Left ventricle myocardium inferior (tissue), 1 donor: ENCODE data around the gene USP36. TPM values are rescaled to one million over a fixed set of nuclear protein-coding genes. Genes with fewer than 3 reads are reported as not detected.
A peak's percentile ranks its signal among the peaks of the same experiment; 100 is the strongest.

Experiments
- DNase-seq: peaks from one replicate; pipeline ENCODE4 v3.0.0-alpha.2; 2020
- H3K27ac ChIP-seq: fragments of 200-600 bp; replicated peaks from 2 replicates; pipeline ENCODE4 v1.8.0; 2021
- H3K27me3 ChIP-seq: fragments of 200-600 bp; 2 replicates; pipeline ENCODE4 v1.8.0; 2021; ENCODE audit warnings: low read depth
- H3K36me3 ChIP-seq: fragments of 200-600 bp; 2 replicates; pipeline ENCODE4 v1.8.0; 2021
- H3K4me1 ChIP-seq: fragments of 200-600 bp; 2 replicates; pipeline ENCODE4 v1.8.0; 2021
- H3K4me3 ChIP-seq: fragments of 200-600 bp; 2 replicates; pipeline ENCODE4 v1.8.0; 2021; ENCODE audit warnings: mild to moderate bottlenecking, moderate library complexity
- H3K9me3 ChIP-seq: fragments of 200-600 bp; replicated peaks from 2 replicates; pipeline ENCODE4 v1.8.0; 2021
- CTCF ChIP-seq: fragments of 200-600 bp; IDR thresholded peaks from 2 replicates; pipeline ENCODE4 v1.8.0; 2021; ENCODE audit warnings: antibody characterized with exemption, mild to moderate bottlenecking, borderline replicate concordance
- intact Hi-C: fragments of 100-400 bp; cut with micrococcal nuclease; formaldehyde crosslinking; loops from one replicate; pipeline ENCODE4 v1.11.0; 2022
- total RNA-seq: library from RNA; stranded (reverse); fragmentation: NEBNext Ultra II Directional; extraction: Animal tissue kit (Norgen Biotek cat#: 25700); gene quantifications from one replicate; pipeline ENCODE4 v1.2.1, GENCODE V29; 2021
- donor health status: DM: no; HTN: yes; CAD: no; lungs with severe emphysema.

Gene USP36
- total RNA-seq, 1 donor from 2014 or later = 19.4 TPM

- H3K4me1 ChIP-seq = peaks cover 34% of the 10 kb centered on the region
- no peak for TF ChIP-seq CTCF
- intact Hi-C loops = no loop called here
- no peaks in the 10 kb centered on the region for H3K27me3 ChIP-seq
- H3K27ac ChIP-seq = no peak overlapping the region
- no peak overlapping the region for H3K4me3 ChIP-seq
- H3K9me3 ChIP-seq = no peaks in the 10 kb centered on the region
- peaks cover 76% of the 10 kb centered on the region for H3K36me3 ChIP-seq
- DNase-seq = no peak
Measured at GRCh38 chr17:78802008-78802407, 38.6 kb downstream of the USP36 start.

GRCh38 chr17:78800132-78800931, 40.3 kb downstream of the USP36 start:
- Histone ChIP-seq H3K36me3 (peaks cover 76% of the 10 kb centered on the region), H3K27me3 (no peaks in the 10 kb centered on the region), H3K4me3 (no peak overlapping the region), H3K9me3 (no peaks in the 10 kb centered on the region), H3K4me1 (peaks cover 47% of the 10 kb centered on the region), H3K27ac (no peak overlapping the region)
- DNase-seq = no peak
- intact Hi-C loops = no loop called here
- no peak for TF ChIP-seq CTCF

GRCh38 chr17:78798695-78799559, 41.7 kb downstream of the USP36 start:
- Histone ChIP-seq H3K27me3 (no peaks in the 10 kb centered on the region), H3K27ac (no peak overlapping the region), H3K9me3 (no peaks in the 10 kb centered on the region), H3K4me3 (no peak overlapping the region), H3K36me3 (peaks cover 82% of the 10 kb centered on the region), H3K4me1 (peaks cover 48% of the 10 kb centered on the region)
- intact Hi-C loops = no loop called here
- TF ChIP-seq CTCF = peak; percentile 64
- DNase-seq = no peak

GRCh38 chr17:78797691-78798585, 42.7 kb downstream of the USP36 start:
- Histone ChIP-seq H3K27me3 (no peaks in the 10 kb centered on the region), H3K9me3 (no peaks in the 10 kb centered on the region), H3K36me3 (peaks cover 72% of the 10 kb centered on the region), H3K4me1 (peaks cover 45% of the 10 kb centered on the region), H3K27ac (no peak overlapping the region), H3K4me3 (no peak overlapping the region)
- no peak for TF ChIP-seq CTCF
- intact Hi-C loops = no loop called here
- no peak for DNase-seq

- DNase-seq = no peak
- intact Hi-C loops = no loop called here
- TF ChIP-seq CTCF = no peak
- H3K27me3 ChIP-seq = no peaks in the 10 kb centered on the region
- H3K4me3 ChIP-seq = no peak overlapping the region
- H3K36me3 ChIP-seq = peaks cover 65% of the 10 kb centered on the region
- peaks cover 48% of the 10 kb centered on the region for H3K4me1 ChIP-seq
- no peaks in the 10 kb centered on the region for H3K9me3 ChIP-seq
- peak overlapping the region; percentile 84 for H3K27ac ChIP-seq
Measured at GRCh38 chr17:78797213-78797612, 43.4 kb downstream of the USP36 start.
